ENCODE results near the gene FNIP2.

DNA sequence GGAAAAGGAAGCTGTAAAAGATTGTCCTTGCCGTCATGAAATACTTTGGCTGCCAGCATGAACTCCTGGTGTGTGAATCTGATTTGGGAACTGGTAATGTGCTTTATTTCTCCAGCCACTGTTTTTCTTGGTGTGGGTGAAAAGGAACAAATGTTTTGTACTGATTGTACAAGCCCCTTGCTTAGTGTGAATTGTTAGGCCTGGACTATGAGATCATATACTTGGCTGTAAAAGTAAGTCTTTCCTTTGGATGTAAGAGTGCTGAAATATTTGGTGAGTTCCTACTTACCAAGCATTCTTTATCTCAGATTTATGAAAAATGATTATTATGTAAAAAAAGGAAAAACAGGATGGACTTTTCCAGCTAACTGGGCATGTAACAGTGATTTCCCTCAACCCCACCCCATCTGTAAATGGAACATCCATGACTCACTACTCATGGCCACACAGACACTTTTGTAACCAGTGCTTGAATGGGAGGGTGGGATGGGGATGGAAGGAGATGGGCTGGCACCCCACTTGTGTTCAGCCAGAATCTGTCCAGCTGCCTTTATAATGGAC is 6.3 kb downstream of the FNIP2 start:
- no peak for TF ChIP-seq POLR2AphosphoS5 (IDR thresholded peaks at IDR 0.05; ENCODE audit: insufficient read depth in 1 of 2, low read depth in 1 of 2)
- TF ChIP-seq, protein P1, sequence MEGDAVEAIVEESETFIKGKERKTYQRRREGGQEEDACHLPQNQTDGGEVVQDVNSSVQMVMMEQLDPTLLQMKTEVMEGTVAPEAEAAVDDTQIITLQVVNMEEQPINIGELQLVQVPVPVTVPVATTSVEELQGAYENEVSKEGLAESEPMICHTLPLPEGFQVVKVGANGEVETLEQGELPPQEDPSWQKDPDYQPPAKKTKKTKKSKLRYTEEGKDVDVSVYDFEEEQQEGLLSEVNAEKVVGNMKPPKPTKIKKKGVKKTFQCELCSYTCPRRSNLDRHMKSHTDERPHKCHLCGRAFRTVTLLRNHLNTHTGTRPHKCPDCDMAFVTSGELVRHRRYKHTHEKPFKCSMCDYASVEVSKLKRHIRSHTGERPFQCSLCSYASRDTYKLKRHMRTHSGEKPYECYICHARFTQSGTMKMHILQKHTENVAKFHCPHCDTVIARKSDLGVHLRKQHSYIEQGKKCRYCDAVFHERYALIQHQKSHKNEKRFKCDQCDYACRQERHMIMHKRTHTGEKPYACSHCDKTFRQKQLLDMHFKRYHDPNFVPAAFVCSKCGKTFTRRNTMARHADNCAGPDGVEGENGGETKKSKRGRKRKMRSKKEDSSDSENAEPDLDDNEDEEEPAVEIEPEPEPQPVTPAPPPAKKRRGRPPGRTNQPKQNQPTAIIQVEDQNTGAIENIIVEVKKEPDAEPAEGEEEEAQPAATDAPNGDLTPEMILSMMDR (IDR thresholded peaks at IDR 0.05) = no peak

Data from vagina (tissue), 2 donors.